Endothelial cell of umbilical vein (primary cell): ENCODE results near the gene LENG9. TPM values are rescaled to one million over a fixed set of nuclear protein-coding genes. Genes with fewer than 3 reads are reported as not detected.
A peak's percentile ranks its signal among the peaks of the same experiment; 100 is the strongest.

Source experiments
- BruUV-seq: library from RNA; stranded (reverse); fragments of 400-500 nt; replicated peaks from 2 replicates; lab custom pipeline; 2021; lab: Mats Ljungman, UMichigan
- CTCF ChIA-PET: fragments of 300-600, 350-600 bp; sonication (Branson Sonifier 250); formaldehyde crosslinking; loops from one replicate; lab custom pipeline; 2021; ENCODE audit warnings: antibody characterized with exemption, inconsistent platforms; lab: Charles Lee
- POLR2A ChIA-PET: fragments of 300-600, 350-600 bp; sonication (Branson Sonifier 250); formaldehyde crosslinking; loops from one replicate; lab custom pipeline; 2021; ENCODE audit warnings: antibody characterized with exemption, inconsistent platforms; lab: Charles Lee
- DNase-seq: peaks from one replicate; pipeline ENCODE4 v3.0.0-alpha.2; 2011; ENCODE audit warnings: low read depth, low spot score
- FAIRE-seq: peaks from 2 replicates; lab custom pipeline; 2011; peaks lifted over from hg19 to GRCh38; lab: Jason Lieb, UNC
- H2AFZ ChIP-seq: 2 replicates; pipeline ENCODE4 v1.6.0; 2012; ENCODE audit warnings: low read depth, low read length, control low read depth, inconsistent platforms
- H3K27ac ChIP-seq: 2 replicates; pipeline ENCODE4 v1.5.1; 2011; ENCODE audit warnings: low read depth, mild to moderate bottlenecking, control low read depth, low read length, moderate library complexity; ENCODE audit not compliant: insufficient read depth
- H3K27me3 ChIP-seq, 2 experiments: 2 replicates each; pipeline versions ENCODE4 v1.6.0 to v1.6.1; 2011; ENCODE audit warnings: low read length in 2 of 2, mixed read lengths in 1 of 2; ENCODE audit not compliant: control insufficient read depth in 2 of 2, insufficient read depth in 2 of 2
- H3K36me3 ChIP-seq, 2 experiments: 2 replicates in 1 of 2; 3 replicates in 1 of 2; pipeline ENCODE4 v1.5.1; 2011; ENCODE audit warnings: low read length in 2 of 2, mild to moderate bottlenecking in 1 of 2, moderate library complexity in 1 of 2; ENCODE audit not compliant: control insufficient read depth in 2 of 2, insufficient read depth in 2 of 2; ENCODE audit errors: extremely low read depth in 1 of 2
- H3K4me1 ChIP-seq: 3 replicates; pipeline ENCODE4 v1.5.1; 2011; ENCODE audit warnings: mild to moderate bottlenecking, low read length; ENCODE audit not compliant: control insufficient read depth, insufficient read depth; ENCODE audit errors: extremely low read depth
- H3K4me2 ChIP-seq: 2 replicates; pipeline ENCODE4 v1.6.1; 2011; ENCODE audit warnings: low read length, control low read depth, mixed read lengths; ENCODE audit not compliant: insufficient read depth
- H3K4me3 ChIP-seq, 3 experiments: fragments of 200-600 bp in 1 of 3; sonication (generic), shearing (Covaris generic) in 1 of 3; replicated peaks in 1 of 3; 2 replicates each; pipeline ENCODE4 v1.5.1; 2011 to 2016; ENCODE audit warnings: control low read depth in 3 of 3, low read length in 3 of 3, mild to moderate bottlenecking in 2 of 3, inconsistent platforms in 1 of 3, low read depth in 1 of 3, moderate library complexity in 1 of 3; ENCODE audit not compliant: insufficient read depth in 1 of 3
- H3K79me2 ChIP-seq: 2 replicates; pipeline ENCODE4 v1.6.0; 2012; ENCODE audit warnings: low read length, inconsistent platforms; ENCODE audit not compliant: control insufficient read depth, insufficient read depth
- H3K9ac ChIP-seq: replicated peaks from 2 replicates; pipeline ENCODE3; 2011; ENCODE audit warnings: low read length, control low read depth; ENCODE audit not compliant: insufficient read depth; ENCODE audit errors: extremely low read depth
- H3K9me1 ChIP-seq: replicated peaks from 3 replicates; pipeline ENCODE4 v1.6.0; 2011; ENCODE audit warnings: mild to moderate bottlenecking, low read length; ENCODE audit not compliant: control insufficient read depth, insufficient read depth; ENCODE audit errors: extremely low read depth
- H3K9me3 ChIP-seq: replicated peaks from 2 replicates; pipeline ENCODE4 v1.5.1; 2012; ENCODE audit warnings: low read length, inconsistent platforms; ENCODE audit not compliant: control insufficient read depth, insufficient read depth
- H4K20me1 ChIP-seq: replicated peaks from 2 replicates; pipeline ENCODE3; 2011; ENCODE audit warnings: mild to moderate bottlenecking, low read length; ENCODE audit not compliant: control insufficient read depth, insufficient read depth; ENCODE audit errors: extremely low read depth
- CTCF ChIP-seq, 2 donors: IDR thresholded peaks; 1 replicate in 1 of 2; 2 replicates in 1 of 2; pipeline ENCODE4 v1.5.1; 2011; ENCODE audit warnings: low read length in 2 of 2, mild to moderate bottlenecking in 2 of 2, moderate library complexity in 2 of 2, control low read depth in 1 of 2, inconsistent platforms in 1 of 2, low read depth in 1 of 2; ENCODE audit not compliant: insufficient read depth in 1 of 2; ENCODE audit errors: extremely low read depth in 1 of 2
- EZH2 ChIP-seq: IDR thresholded peaks from 2 replicates; pipeline ENCODE4 v1.6.1; 2012; ENCODE audit warnings: borderline replicate concordance, low read depth, mild to moderate bottlenecking, moderate library complexity, low read length, inconsistent platforms; ENCODE audit not compliant: severe bottlenecking
- FOS ChIP-seq: IDR thresholded peaks from 2 replicates; pipeline ENCODE4 v1.6.1; 2011; ENCODE audit warnings: mild to moderate bottlenecking, low read length, moderate library complexity, borderline replicate concordance; ENCODE audit not compliant: insufficient read depth
- GATA2 ChIP-seq: IDR thresholded peaks from 2 replicates; pipeline ENCODE4 v1.7.0; 2011; ENCODE audit warnings: low read depth, mild to moderate bottlenecking, moderate library complexity, mixed read lengths, low read length; ENCODE audit not compliant: insufficient read length, insufficient read depth
- JUN ChIP-seq: IDR thresholded peaks from 2 replicates; pipeline ENCODE4 v1.6.1; 2011; ENCODE audit warnings: borderline replicate concordance, low read depth; ENCODE audit not compliant: insufficient read length, insufficient read depth
- MYC ChIP-seq: IDR thresholded peaks from one replicate; pipeline ENCODE4 v1.6.1; 2011; ENCODE audit warnings: mild to moderate bottlenecking, low read depth, low read length
- POLR2A ChIP-seq: IDR thresholded peaks from 2 replicates; pipeline ENCODE4 v1.6.1; 2012; ENCODE audit warnings: low read depth, mild to moderate bottlenecking, control low read depth, low read length
- POLR2AphosphoS5 ChIP-seq: IDR thresholded peaks from 2 replicates; pipeline ENCODE4 v1.6.1; 2012; ENCODE audit warnings: low read depth, mild to moderate bottlenecking, control low read depth, low read length, moderate library complexity; ENCODE audit not compliant: insufficient read depth
- dilution Hi-C: fragments of 300-500 bp; cut with MboI; formaldehyde crosslinking; loops from one replicate; pipeline ENCODE4 v1.15.0; 2019; ENCODE audit warnings: low sequenced_read_pairs; ENCODE audit not compliant: extremely low pct_ligation_motif_present
- intact Hi-C: fragments of 100-400 bp; cut with micrococcal nuclease; formaldehyde crosslinking; loops from one replicate; pipeline ENCODE4 v1.10.0; 2022
- polyA plus RNA-seq, 4 experiments: library from polyadenylated mRNA; depleted of rRNA in 3 of 4; stranded (reverse) in 3 of 4; unstranded in 1 of 4; fragments of >200 nt; gene quantifications; 2 replicates each; pipeline versions ENCODE4 v1.2.1 to v1.2.3, GENCODE V29; 2011 to 2012; ENCODE audit warnings: missing spikeins in 1 of 4
- total RNA-seq: library from RNA; stranded (reverse); gene quantifications from 2 replicates; pipeline ENCODE4 v1.2.3, GENCODE V29; 2021
- TF ChIP-seq, protein P1 (sequence below): IDR thresholded peaks from 2 replicates; pipeline ENCODE4 v1.6.1; 2011; ENCODE audit not compliant: insufficient read depth, insufficient read length

LENG9 gene
- total and polyA plus RNA-seq, 2 donors (not counting 3 experiments of a cell fraction or from before 2014, with no cell fraction given): 0.97 to 2.8 TPM

DNA sequence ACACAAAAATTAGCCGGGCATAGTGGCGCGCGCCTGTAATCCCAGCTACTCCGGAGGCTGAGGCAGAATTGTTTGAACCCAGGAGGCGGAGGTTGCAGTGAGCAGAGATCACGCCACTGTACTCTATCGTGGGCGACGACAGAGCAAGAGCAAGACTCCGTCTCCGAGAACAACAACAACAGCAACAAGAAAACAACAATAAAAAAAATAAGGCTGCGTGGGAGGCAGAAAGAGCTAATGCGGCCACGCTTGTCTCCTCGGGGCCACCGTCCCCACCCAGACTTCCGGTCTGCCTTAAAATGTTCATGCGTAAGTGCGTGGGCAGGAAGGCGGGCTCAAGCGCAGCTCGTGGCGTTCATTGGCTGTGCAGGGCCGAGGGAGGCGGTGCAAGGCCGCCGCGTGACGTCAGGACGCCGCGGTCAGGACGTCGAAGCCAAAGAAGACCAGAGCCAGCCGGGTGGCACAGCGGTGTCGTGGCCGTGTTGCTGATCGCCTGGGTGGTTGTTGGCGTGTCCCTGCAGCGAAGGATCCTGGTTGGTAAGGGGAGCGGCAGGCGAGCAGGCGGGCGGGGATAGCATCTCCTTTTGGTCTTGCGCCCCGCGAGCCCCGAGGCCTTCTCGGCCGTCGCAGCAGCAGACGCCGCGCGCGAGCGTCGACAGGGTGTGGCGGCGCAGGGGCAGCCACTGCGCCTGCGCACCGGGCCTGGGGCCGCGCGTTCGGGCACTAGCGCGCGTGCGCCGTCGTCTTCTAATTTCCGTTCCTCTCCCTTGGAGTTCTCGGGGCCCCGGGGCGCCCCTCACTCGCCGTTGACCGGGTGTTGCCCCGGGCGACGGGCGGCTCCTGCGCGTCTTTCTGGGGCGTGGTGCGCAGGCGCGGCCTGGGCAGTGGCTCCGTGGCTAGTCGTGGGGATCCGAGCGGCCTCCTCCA lies 14.5 kb downstream of the LENG9 start, which contains the start of gene LENG8:
LENG8 (plus strand) TSS at position 426 of the 927 bp plus-strand sequence. CDS start 2,146 bp downstream, outside the sequence.
- intact Hi-C loops (loop anchor here (1.0 to 5.0 kb wide), 2 partner anchors 14 to 247 kb away; partner anchors contain the start of genes LENG9 and RPS9), dilution Hi-C loops (no loop called here)
- Histone ChIP-seq H3K27ac (peak within 1 kb of the TSS; percentile 87), H2AFZ (peak within 1 kb of the TSS; percentile 65), H3K4me3 (peak within 1 kb of the TSS; percentile 76 to 96 (median 92)), H3K9ac (peak within 1 kb of the TSS; percentile 97), H3K27me3 (no peaks in the 10 kb centered on the region), H4K20me1 (peaks cover 11% of the 10 kb centered on the region), H3K9me3 (no peaks in the 10 kb centered on the region), H3K36me3 (peaks cover 26 to 35% of the 10 kb centered on the region in 2 experiments), H3K4me1 (peaks cover 22% of the 10 kb centered on the region), H3K9me1 (no peaks in the 10 kb centered on the region), H3K79me2 (peaks cover 65% of the 10 kb centered on the region), H3K4me2 (peak within 1 kb of the TSS; percentile 96)
- BruUV-seq: no TSS peak
- peak; percentile 99 for FAIRE-seq
- ChIA-PET POLR2A (interaction anchor here (0.9 to 1.4 kb wide), 5 partner anchors 11 to 24 kb away, joined by 3 to 11 read pairs (median 4); partner anchors contain the start of genes CDC42EP5 and LENG9), CTCF (interaction anchor here (0.6 to 2.2 kb wide), 11 partner anchors 9 to 603 kb away, joined by 3 to 14 read pairs (median 4); partner anchors contain the start of genes CDC42EP5, LENG1 and LENG9)
- peak; percentile 97 for TF ChIP-seq POLR2A
- TF ChIP-seq FOS: no peak
- no peak for TF ChIP-seq EZH2
- no peak for TF ChIP-seq GATA2
- no peak for TF ChIP-seq CTCF (IDR thresholded peaks at IDR 0.05; ENCODE audit: extremely low read depth in 1 of 2, insufficient read depth in 1 of 2, low read depth in 1 of 2, low read length in 2 of 2)
- peak; percentile 9 for TF ChIP-seq MYC
- TF ChIP-seq, protein P1, sequence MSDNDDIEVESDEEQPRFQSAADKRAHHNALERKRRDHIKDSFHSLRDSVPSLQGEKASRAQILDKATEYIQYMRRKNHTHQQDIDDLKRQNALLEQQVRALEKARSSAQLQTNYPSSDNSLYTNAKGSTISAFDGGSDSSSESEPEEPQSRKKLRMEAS: no peak
- peak; percentile 94 for TF ChIP-seq POLR2AphosphoS5
- no peak for TF ChIP-seq JUN
- peak; percentile 99 for DNase-seq
